Sigmoid colon (tissue), 7 donors: ENCODE results near the gene DYSF. TPM values are rescaled to one million over a fixed set of nuclear protein-coding genes. Genes with fewer than 3 reads are reported as not detected.

ENCODE experiments used
- DNase-seq: peaks from one replicate; pipeline ENCODE4 v3.0.0-alpha.2; 2019
- H3K27ac ChIP-seq, 4 donors: fragments of 200-600 bp; sonication (generic); one replicate each; pipeline ENCODE4 v1.5.1; 2016 to 2019; ENCODE audit warnings: mild to moderate bottlenecking in 1 of 4
- H3K27me3 ChIP-seq, 3 donors: fragments of 200-600 bp; sonication (generic); one replicate each; pipeline ENCODE4 v1.5.1; 2019; ENCODE audit warnings: mild to moderate bottlenecking in 1 of 3
- H3K36me3 ChIP-seq, 4 donors: fragments of 200-600 bp; sonication (generic); one replicate each; pipeline ENCODE4 v1.5.1; 2016 to 2019
- H3K4me1 ChIP-seq, 4 donors: fragments of 200-600 bp; sonication (generic); one replicate each; pipeline ENCODE4 v1.5.1; 2017 to 2019
- H3K4me3 ChIP-seq, 4 donors: fragments of 200-600 bp; sonication (generic); one replicate each; pipeline ENCODE4 v1.5.1; 2017 to 2019; ENCODE audit warnings: mild to moderate bottlenecking in 2 of 4, moderate library complexity in 1 of 4
- H3K9me3 ChIP-seq, 4 donors: fragments of 200-600 bp in 3 of 4; sonication (generic) in 3 of 4; one replicate each; pipeline versions ENCODE4 v1.5.1 to v1.6.1; 2013 to 2019
- CTCF ChIP-seq, 4 experiments: fragments of 450-650 bp in 3 of 4; fragments of 200-600 bp in 1 of 4; IDR thresholded peaks; one replicate each; pipeline ENCODE4 v1.5.1; 2016 to 2019; ENCODE audit warnings: antibody characterized with exemption in 4 of 4, mild to moderate bottlenecking in 3 of 4, moderate library complexity in 2 of 4
- EP300 ChIP-seq, 4 donors: sonication (generic); formaldehyde crosslinking; IDR thresholded peaks; one replicate each; pipeline ENCODE4 v1.6.1; 2017; ENCODE audit warnings: antibody characterized with exemption in 4 of 4
- POLR2A ChIP-seq, 2 donors: fragments of 450-650 bp; IDR thresholded peaks; one replicate each; pipeline ENCODE4 v1.6.1; 2016; ENCODE audit warnings: antibody characterized with exemption in 2 of 2, mild to moderate bottlenecking in 2 of 2, moderate library complexity in 2 of 2
- POLR2AphosphoS5 ChIP-seq, 4 donors: sonication (generic); formaldehyde crosslinking; IDR thresholded peaks; one replicate each; pipeline ENCODE4 v1.6.1; 2017; ENCODE audit warnings: antibody characterized with exemption in 4 of 4
- WGBS, 2 donors: extraction: QIAGEN DNeasy Blood & Tissue Kit; methylation state at CpG; one replicate each; pipeline ENCODE4 v1.1.7; 2013; 5-methylcytosine and 5-hydroxymethylcytosine counted together
- intact Hi-C: fragments of 100-400 bp; cut with DNase I; formaldehyde crosslinking; loops from one replicate; pipeline ENCODE4 v1.15.1; 2023
- polyA plus RNA-seq, 3 donors: library from polyadenylated mRNA; stranded (reverse); fragments of 200-250 nt; gene quantifications; one replicate each; pipeline ENCODE4 v1.2.3, GENCODE V29; 2013
- total RNA-seq, 4 donors: library from RNA; depleted of rRNA; stranded (reverse); fragments of >200 nt; gene quantifications; one replicate each; pipeline ENCODE4 v1.1.0, GENCODE V29; 2016
- donor health status: healthy with polysubstance abuse.
- donor health status: Bipolar disorder and iron deficiency.
- donor health status: healthy.

DYSF gene
- total and polyA plus RNA-seq, 7 donors, result 1.6 to 49.6 (median 12.5) TPM

- 84 to 87% methylated on average over 9 of the region's 9 CpGs for WGBS, 2 donors
- peaks cover 0 to 25% (median 21%) of the 10 kb centered on the region in 4 donors for H3K4me1 ChIP-seq
- H3K4me3 ChIP-seq, result no peak overlapping the region
- no peaks in the 10 kb centered on the region for H3K27me3 ChIP-seq
- no peaks in the 10 kb centered on the region for H3K9me3 ChIP-seq
- H3K27ac ChIP-seq, result no peak overlapping the region
- intact Hi-C loops, result no loop called here
- TF ChIP-seq CTCF (IDR thresholded peaks at IDR 0.05) (no peak), POLR2AphosphoS5 (IDR thresholded peaks at IDR 0.05) (no peak), EP300 (IDR thresholded peaks at IDR 0.05) (no peak), POLR2A (IDR thresholded peaks at IDR 0.05) (no peak)
- H3K36me3 ChIP-seq, result no peaks in the 10 kb centered on the region
- no peak for DNase-seq
Observed at GRCh38 chr2:71704131-71704561, 250.8 kb downstream of the DYSF start.

- H3K36me3 ChIP-seq, result no peaks in the 10 kb centered on the region
- no peak for TF ChIP-seq POLR2A (IDR thresholded peaks at IDR 0.05)
- no peak for TF ChIP-seq POLR2AphosphoS5 (IDR thresholded peaks at IDR 0.05)
- TF ChIP-seq CTCF (IDR thresholded peaks at IDR 0.05), result no peak
- TF ChIP-seq EP300 (IDR thresholded peaks at IDR 0.05), result no peak
- intact Hi-C loops, result no loop called here
- no peak overlapping the region for H3K4me3 ChIP-seq
- H3K9me3 ChIP-seq, result no peaks in the 10 kb centered on the region
- no peak for DNase-seq
- H3K4me1 ChIP-seq, result peaks cover 0 to 25% (median 21%) of the 10 kb centered on the region in 4 donors
- no peaks in the 10 kb centered on the region for H3K27me3 ChIP-seq
- H3K27ac ChIP-seq, result no peak overlapping the region
- WGBS, 2 donors, result 65 to 67% methylated on average over 5 of the region's 5 CpGs
Observed at GRCh38 chr2:71704688-71705087, 251.3 kb downstream of the DYSF start.

GRCh38 chr2:71705171-71705960 is 252.0 kb downstream of the DYSF start:
- 91 to 92% methylated on average over 19 of the region's 19 CpGs for WGBS, 2 donors
- TF ChIP-seq POLR2AphosphoS5 (IDR thresholded peaks at IDR 0.05) (no peak), EP300 (IDR thresholded peaks at IDR 0.05) (no peak), POLR2A (IDR thresholded peaks at IDR 0.05) (no peak), CTCF (IDR thresholded peaks at IDR 0.05) (no peak)
- Histone ChIP-seq H3K4me1 (peaks cover 0 to 18% (median 16%) of the 10 kb centered on the region in 4 donors), H3K4me3 (no peak overlapping the region), H3K27ac (no peak overlapping the region), H3K9me3 (no peaks in the 10 kb centered on the region), H3K36me3 (no peaks in the 10 kb centered on the region), H3K27me3 (no peaks in the 10 kb centered on the region)
- peak; percentile 57 for DNase-seq
- intact Hi-C loops, result no loop called here

- Histone ChIP-seq H3K4me3 (no peak overlapping the region), H3K27me3 (no peaks in the 10 kb centered on the region), H3K27ac (no peak overlapping the region), H3K9me3 (no peaks in the 10 kb centered on the region), H3K36me3 (no peaks in the 10 kb centered on the region), H3K4me1 (peaks cover 0 to 10% (median 8%) of the 10 kb centered on the region in 4 donors)
- peak; percentile 47 for DNase-seq
- WGBS, 2 donors, result 64 to 74% methylated on average over 4 of the region's 4 CpGs
- intact Hi-C loops, result no loop called here
- no peak for TF ChIP-seq CTCF (IDR thresholded peaks at IDR 0.05)
- TF ChIP-seq POLR2AphosphoS5 (IDR thresholded peaks at IDR 0.05), result no peak
- TF ChIP-seq POLR2A (IDR thresholded peaks at IDR 0.05), result no peak
- no peak for TF ChIP-seq EP300 (IDR thresholded peaks at IDR 0.05)
Observed at GRCh38 chr2:71706121-71706520, 252.8 kb downstream of the DYSF start.
